OCI-LY7 (cell line): Measurements from ENCODE around the gene STXBP1. TPM values are rescaled to one million over a fixed set of nuclear protein-coding genes. Genes with fewer than 3 reads are reported as not detected.

Experiments used
- BruUV-seq: library from RNA; stranded (reverse); fragments of 400-500 nt; replicated peaks from 2 replicates; lab custom pipeline; 2021; lab: Mats Ljungman, UMichigan
- CTCF ChIA-PET: fragments of 300-600 bp; sonication (Branson Sonifier 250); formaldehyde crosslinking; loops from one replicate; lab custom pipeline; 2022; ENCODE audit warnings: antibody characterized with exemption; ENCODE audit not compliant: unreplicated experiment; lab: Charles Lee
- POLR2A ChIA-PET: fragments of 300-600 bp; sonication (Branson Sonifier 250); formaldehyde crosslinking; loops from one replicate; lab custom pipeline; 2022; ENCODE audit warnings: antibody characterized with exemption; lab: Charles Lee
- DNase-seq: peaks from one replicate; pipeline ENCODE4 v3.0.0-alpha.2; 2015; ENCODE audit warnings: low spot score
- H2AFZ ChIP-seq: fragments of 200-600 bp; sonication (generic), shearing (Covaris generic); 2 replicates; pipeline ENCODE4 v1.6.1; 2014; ENCODE audit warnings: mild to moderate bottlenecking, antibody characterized with exemption, low read length, moderate library complexity
- H3K27ac ChIP-seq: fragments of 200-600 bp; sonication (generic); 2 replicates; pipeline ENCODE4 v1.5.1; 2014; ENCODE audit warnings: mixed run types, low read depth, mild to moderate bottlenecking, moderate library complexity, low read length, inconsistent platforms; ENCODE audit not compliant: poor library complexity, severe bottlenecking
- H3K36me3 ChIP-seq: fragments of 200-600 bp; sonication (generic); 2 replicates; pipeline ENCODE4 v1.6.1; 2014; ENCODE audit warnings: mild to moderate bottlenecking, antibody characterized with exemption, low read length, moderate library complexity, mixed read lengths; ENCODE audit not compliant: insufficient read depth
- H3K4me1 ChIP-seq: fragments of 200-600 bp; sonication (generic); 2 replicates; pipeline ENCODE4 v1.5.1; 2014; ENCODE audit warnings: mild to moderate bottlenecking, low read length; ENCODE audit not compliant: insufficient read depth, poor library complexity, severe bottlenecking
- H3K4me2 ChIP-seq: fragments of 200-600 bp; sonication (generic); 2 replicates; pipeline ENCODE4 v1.6.1; 2014; ENCODE audit warnings: mild to moderate bottlenecking, low read length
- H3K4me3 ChIP-seq: fragments of 200-600 bp; sonication (generic); 2 replicates; pipeline ENCODE4 v1.5.1; 2014; ENCODE audit warnings: mild to moderate bottlenecking, low read depth, low read length; ENCODE audit not compliant: poor library complexity, severe bottlenecking
- H3K79me2 ChIP-seq: fragments of 200-600 bp; sonication (generic); 2 replicates; pipeline ENCODE4 v1.6.1; 2016; ENCODE audit warnings: low read depth, mild to moderate bottlenecking, low read length, moderate library complexity, mixed read lengths; ENCODE audit not compliant: insufficient read depth
- H3K9me2 ChIP-seq: fragments of 200-600 bp; sonication (generic); 2 replicates; pipeline ENCODE4 v1.6.1; 2016; ENCODE audit warnings: mild to moderate bottlenecking, low read length, mixed read lengths; ENCODE audit not compliant: insufficient read depth
- H3K9me3 ChIP-seq: fragments of 200-600 bp; sonication (generic); 2 replicates; pipeline ENCODE4 v1.6.1; 2014; ENCODE audit warnings: mild to moderate bottlenecking, mixed run types, low read length, mixed read lengths
- H4K20me1 ChIP-seq: fragments of 200-600 bp; sonication (generic); 2 replicates; pipeline ENCODE4 v1.6.1; 2014; ENCODE audit warnings: mild to moderate bottlenecking, antibody characterized with exemption, low read length, moderate library complexity, mixed read lengths; ENCODE audit not compliant: insufficient read depth
- EZH2phosphoT487 ChIP-seq: fragments of 200-600 bp; sonication (generic); IDR thresholded peaks from 2 replicates; pipeline ENCODE4 v1.6.1; 2018; ENCODE audit warnings: low read depth, borderline replicate concordance, mild to moderate bottlenecking, mixed run types, antibody characterized with exemption, low read length, moderate library complexity, mixed read lengths
- intact Hi-C: fragments of 100-400 bp; cut with micrococcal nuclease; formaldehyde crosslinking; loops from one replicate; pipeline ENCODE4 v1.10.0; 2022; ENCODE audit not compliant: unreplicated experiment
- total RNA-seq, 2 experiments: library from RNA; depleted of rRNA in 1 of 2; stranded (reverse); fragments of >200 nt in 1 of 2; shearing (Covaris generic) in 1 of 2; gene quantifications; 2 replicates each; pipeline ENCODE4 v1.2.3, GENCODE V29; 2014 to 2022
- TF ChIP-seq, protein P1 (sequence below): fragments of 200-600 bp; sonication (generic); conservative IDR thresholded peaks from 2 replicates; pipeline ENCODE4 v1.5.1; 2014; ENCODE audit warnings: mild to moderate bottlenecking, antibody characterized with exemption, low read length, moderate library complexity, mixed read lengths

Gene STXBP1
- total RNA-seq, 2 experiments from 2014 or later: 4.1 to 20.4 TPM

DNA sequence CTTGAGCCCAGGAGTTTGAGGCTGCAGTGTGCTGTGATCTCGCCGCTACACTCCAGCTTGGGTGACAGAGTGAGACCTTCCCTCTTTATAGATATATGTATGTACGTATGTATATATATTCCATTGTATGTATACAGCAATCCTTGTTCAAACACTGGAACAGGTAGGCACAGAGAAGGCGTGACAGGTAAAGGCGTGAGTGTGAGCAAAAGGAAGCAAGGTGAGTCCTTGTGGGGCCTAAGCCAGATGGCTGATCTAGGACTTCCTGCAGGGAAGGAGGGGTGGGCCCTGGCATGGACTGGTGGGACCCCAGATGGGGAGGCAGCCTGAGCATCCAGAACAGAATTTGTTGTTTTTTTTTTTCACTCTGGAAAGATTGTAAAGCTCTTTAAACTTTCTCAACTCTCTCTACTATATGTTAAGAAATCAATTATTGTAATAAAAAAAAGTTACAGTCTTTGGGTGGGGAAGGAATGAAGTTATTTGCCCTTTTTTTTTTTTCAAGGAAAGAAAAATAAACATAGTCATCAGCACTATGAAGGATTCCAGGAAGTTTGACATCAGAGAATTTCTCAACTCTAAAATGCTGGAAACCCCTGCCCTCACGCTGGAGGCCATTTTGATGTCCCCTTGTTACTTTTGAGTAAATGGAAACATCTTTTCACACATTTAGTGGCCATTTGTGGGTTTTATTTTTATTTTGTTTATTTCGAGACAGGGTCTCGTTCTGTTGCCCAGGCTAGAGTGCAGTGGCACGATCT lies 38.9 kb upstream of the STXBP1 start:
- Histone ChIP-seq H3K9me3 (no peaks in the 10 kb centered on the region), H2AFZ (no peak overlapping the region), H3K4me2 (no peak overlapping the region), H3K36me3 (no peaks in the 10 kb centered on the region), H3K27ac (no peak overlapping the region), H3K4me3 (no peak overlapping the region), H4K20me1 (no peaks in the 10 kb centered on the region), H3K4me1 (peaks cover 24% of the 10 kb centered on the region), H3K79me2 (no peaks in the 10 kb centered on the region), H3K9me2 (no peaks in the 10 kb centered on the region)
- ChIA-PET CTCF (no interaction called here), POLR2A (interaction anchor here (0.6 to 1.1 kb wide), 3 partner anchors 14 to 591 kb away, joined by 3 read pairs; no protein-coding TSS in a partner anchor)
- BruUV-seq: no TSS peak
- intact Hi-C loops: no loop called here
- DNase-seq: no peak
- no peak for TF ChIP-seq EZH2phosphoT487
- TF ChIP-seq, protein P1, sequence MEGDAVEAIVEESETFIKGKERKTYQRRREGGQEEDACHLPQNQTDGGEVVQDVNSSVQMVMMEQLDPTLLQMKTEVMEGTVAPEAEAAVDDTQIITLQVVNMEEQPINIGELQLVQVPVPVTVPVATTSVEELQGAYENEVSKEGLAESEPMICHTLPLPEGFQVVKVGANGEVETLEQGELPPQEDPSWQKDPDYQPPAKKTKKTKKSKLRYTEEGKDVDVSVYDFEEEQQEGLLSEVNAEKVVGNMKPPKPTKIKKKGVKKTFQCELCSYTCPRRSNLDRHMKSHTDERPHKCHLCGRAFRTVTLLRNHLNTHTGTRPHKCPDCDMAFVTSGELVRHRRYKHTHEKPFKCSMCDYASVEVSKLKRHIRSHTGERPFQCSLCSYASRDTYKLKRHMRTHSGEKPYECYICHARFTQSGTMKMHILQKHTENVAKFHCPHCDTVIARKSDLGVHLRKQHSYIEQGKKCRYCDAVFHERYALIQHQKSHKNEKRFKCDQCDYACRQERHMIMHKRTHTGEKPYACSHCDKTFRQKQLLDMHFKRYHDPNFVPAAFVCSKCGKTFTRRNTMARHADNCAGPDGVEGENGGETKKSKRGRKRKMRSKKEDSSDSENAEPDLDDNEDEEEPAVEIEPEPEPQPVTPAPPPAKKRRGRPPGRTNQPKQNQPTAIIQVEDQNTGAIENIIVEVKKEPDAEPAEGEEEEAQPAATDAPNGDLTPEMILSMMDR: no peak

DNA sequence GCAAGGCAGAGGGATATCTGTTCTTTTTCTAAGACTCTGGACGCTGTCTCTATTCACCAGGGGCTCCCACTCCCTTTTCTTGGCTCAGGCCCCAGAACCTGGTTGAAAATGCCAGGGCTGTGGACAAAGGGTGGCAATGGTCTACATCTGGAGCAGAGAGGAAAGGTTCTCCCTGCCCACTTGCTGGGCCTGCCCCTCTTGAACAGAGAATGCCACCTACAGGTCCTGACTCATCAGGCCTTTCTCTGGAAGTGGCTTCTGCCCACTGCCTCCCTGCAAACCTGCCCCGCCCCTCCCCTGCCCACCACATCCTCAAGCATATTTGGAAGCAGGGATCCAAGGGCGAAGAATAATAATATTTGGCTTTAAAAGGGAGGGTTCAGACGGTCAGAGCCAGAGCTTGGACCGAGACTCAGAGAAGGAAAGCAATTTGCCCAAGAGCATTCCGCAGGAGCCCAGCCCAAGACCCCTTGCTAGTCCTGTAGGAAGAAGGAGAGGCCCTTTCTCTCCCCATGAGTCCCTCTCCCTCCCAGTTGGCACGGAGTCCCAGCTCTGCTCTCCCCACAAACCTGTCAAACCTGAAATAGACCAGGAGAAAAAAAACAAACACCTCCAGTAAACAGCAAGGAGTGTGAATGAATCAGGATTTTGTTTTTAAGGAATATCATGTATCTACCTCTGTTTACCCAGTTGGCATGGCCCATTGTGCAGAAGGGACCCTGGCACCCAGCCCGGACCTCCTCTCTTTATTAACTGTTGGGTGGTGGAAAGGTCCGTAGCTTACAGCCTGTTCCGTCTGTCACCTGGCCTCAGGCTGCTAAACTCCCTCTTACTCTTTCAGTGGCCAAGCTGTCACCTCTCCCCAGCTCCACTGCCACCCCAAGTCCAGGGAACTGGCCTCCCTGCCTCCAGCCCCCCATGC lies 37.7 kb upstream of the STXBP1 start:
- intact Hi-C loops: no loop called here
- no peaks in the 10 kb centered on the region for H3K79me2 ChIP-seq
- ChIA-PET CTCF (no interaction called here), POLR2A (no interaction called here)
- no peaks in the 10 kb centered on the region for H3K9me3 ChIP-seq
- TF ChIP-seq, protein P1: no peak
- TF ChIP-seq EZH2phosphoT487: no peak
- no peak overlapping the region for H2AFZ ChIP-seq
- H3K9me2 ChIP-seq: no peaks in the 10 kb centered on the region
- no peak overlapping the region for H3K4me3 ChIP-seq
- no peaks in the 10 kb centered on the region for H4K20me1 ChIP-seq
- no peak overlapping the region for H3K4me2 ChIP-seq
- H3K36me3 ChIP-seq: no peaks in the 10 kb centered on the region
- no TSS peak for BruUV-seq
- DNase-seq: no peak
- H3K27ac ChIP-seq: no peak overlapping the region
- H3K4me1 ChIP-seq: peaks cover 23% of the 10 kb centered on the region
